ENCODE results near the gene DPEP1. TPM values are rescaled to one million over a fixed set of nuclear protein-coding genes. Genes with fewer than 3 reads are reported as not detected.

DPEP1 gene
- total RNA-seq, 1 donor from 2014 or later: 0.36 TPM

DNA sequence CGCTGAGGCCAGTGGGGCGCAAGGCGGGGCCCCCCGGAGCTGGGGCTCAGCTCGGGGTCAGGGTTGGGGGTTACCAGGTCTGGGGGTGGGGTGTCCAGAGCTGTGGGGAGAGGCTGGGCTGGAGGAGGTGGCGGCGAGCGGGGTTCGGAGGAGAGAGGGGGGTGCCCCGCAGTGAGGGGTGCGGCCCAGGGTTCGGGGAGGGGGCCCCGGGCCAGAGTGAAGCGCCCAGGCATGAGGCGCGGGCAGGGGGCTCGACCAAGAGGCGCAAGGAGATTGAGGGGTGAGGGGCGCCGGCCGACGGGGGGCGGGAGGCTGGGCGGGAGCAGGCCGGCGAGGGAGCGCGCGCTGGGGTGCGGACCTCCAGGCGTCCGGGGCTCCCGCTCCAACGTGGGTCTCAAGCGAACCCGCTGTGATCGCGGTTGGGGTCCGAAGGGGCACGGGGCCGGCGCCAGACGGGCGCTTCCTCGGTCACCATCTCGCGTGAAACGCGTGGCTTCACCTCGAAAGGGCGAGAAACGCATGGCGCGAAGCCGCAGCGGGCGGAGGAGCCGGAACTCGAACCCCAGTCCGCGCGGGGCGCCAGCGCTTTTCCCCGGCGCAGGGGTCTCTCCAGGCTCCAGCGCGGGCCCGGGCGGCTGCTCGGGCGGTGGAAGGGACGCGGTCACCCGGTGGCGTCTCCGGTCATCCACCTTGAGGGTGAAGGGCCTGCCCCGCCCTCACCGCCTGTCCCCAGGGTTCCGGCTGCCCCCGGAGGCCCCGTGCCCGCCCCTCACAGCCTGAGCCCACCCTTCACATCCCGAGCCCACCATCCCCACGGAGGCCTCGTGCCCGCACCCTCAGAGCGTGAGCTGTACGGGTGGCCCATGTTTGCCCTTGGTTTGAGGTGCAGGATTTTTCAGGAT, 37.0 kb upstream of the DPEP1 start:
- no peak for DNase-seq (ENCODE audit: low spot score in 2 of 2, unreplicated experiment in 2 of 2)
- TF ChIP-seq, protein P1, sequence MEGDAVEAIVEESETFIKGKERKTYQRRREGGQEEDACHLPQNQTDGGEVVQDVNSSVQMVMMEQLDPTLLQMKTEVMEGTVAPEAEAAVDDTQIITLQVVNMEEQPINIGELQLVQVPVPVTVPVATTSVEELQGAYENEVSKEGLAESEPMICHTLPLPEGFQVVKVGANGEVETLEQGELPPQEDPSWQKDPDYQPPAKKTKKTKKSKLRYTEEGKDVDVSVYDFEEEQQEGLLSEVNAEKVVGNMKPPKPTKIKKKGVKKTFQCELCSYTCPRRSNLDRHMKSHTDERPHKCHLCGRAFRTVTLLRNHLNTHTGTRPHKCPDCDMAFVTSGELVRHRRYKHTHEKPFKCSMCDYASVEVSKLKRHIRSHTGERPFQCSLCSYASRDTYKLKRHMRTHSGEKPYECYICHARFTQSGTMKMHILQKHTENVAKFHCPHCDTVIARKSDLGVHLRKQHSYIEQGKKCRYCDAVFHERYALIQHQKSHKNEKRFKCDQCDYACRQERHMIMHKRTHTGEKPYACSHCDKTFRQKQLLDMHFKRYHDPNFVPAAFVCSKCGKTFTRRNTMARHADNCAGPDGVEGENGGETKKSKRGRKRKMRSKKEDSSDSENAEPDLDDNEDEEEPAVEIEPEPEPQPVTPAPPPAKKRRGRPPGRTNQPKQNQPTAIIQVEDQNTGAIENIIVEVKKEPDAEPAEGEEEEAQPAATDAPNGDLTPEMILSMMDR (IDR thresholded peaks at IDR 0.05; ENCODE audit: unreplicated experiment): no peak
- Mint-ChIP-seq H3K27me3 (ENCODE audit: low read depth) (peaks cover 60% of the 10 kb centered on the region), H3K4me1 (peaks cover 1% of the 10 kb centered on the region), H3K9me3 (no peaks in the 10 kb centered on the region), H3K27ac (no peak overlapping the region), H3K4me3 (no peak overlapping the region), H3K36me3 (no peaks in the 10 kb centered on the region)

DNA sequence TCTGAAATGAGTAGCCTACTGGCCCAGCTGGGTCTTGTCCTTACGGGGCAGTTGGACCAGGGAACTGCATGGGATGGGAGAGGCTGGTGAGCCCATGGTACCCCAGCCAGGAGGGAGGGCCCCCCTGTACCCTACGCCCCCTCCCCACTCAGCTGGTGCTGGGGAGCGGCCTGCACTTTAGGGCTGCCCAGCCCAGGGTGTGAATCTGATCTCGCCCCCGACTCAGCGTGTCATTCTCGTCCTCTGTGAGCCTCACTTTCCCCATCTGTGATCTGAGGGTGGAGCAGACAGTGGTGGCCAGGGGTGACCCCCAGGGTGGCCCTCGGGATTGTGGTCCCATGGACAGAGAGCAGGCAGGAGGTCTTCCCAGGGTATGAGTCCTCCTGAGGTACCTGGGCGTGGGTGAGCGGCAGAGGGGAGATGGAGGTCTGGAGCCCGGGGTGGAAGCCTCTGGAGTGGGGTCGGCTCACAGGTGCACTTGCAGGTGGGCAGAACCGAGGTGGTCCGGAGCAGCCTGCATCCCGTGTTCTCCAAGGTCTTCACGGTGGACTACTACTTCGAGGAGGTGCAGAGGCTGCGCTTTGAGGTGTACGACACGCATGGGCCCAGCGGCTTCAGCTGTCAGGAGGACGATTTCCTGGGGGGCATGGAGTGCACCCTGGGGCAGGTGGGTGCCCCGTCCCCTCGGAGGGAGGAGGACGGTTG, 36.2 kb upstream of the DPEP1 start:
- H3K27me3 Mint-ChIP-seq (ENCODE audit: low read depth): peaks cover 52% of the 10 kb centered on the region
- no peaks in the 10 kb centered on the region for H3K36me3 Mint-ChIP-seq
- no peak overlapping the region for H3K27ac Mint-ChIP-seq
- H3K4me3 Mint-ChIP-seq: no peak overlapping the region
- TF ChIP-seq, protein P1 (IDR thresholded peaks at IDR 0.05; ENCODE audit: unreplicated experiment): no peak
- H3K4me1 Mint-ChIP-seq: peaks cover 1% of the 10 kb centered on the region
- no peaks in the 10 kb centered on the region for H3K9me3 Mint-ChIP-seq
- no peak for DNase-seq (ENCODE audit: low spot score in 2 of 2, unreplicated experiment in 2 of 2)

DNA sequence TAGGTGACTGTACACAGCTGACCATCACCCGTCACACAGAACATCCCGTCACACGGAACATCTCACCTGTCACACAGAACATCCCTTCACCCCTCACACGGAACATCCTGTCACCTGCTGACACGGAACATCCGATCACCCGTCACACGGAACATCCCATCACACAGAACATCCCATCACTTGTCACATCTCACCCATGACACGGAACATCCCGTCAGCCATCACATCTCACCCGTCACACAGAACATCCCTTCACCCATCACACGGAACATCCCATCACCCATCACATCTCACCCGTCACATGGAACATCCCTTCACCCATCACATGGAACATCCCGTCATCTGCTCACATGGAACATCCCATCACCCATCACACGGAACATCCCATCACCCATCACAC, 34.1 kb upstream of the DPEP1 start:
- peaks cover 1% of the 10 kb centered on the region for H3K4me1 Mint-ChIP-seq
- H3K27ac Mint-ChIP-seq: no peak overlapping the region
- H3K4me3 Mint-ChIP-seq: no peak overlapping the region
- TF ChIP-seq, protein P1 (IDR thresholded peaks at IDR 0.05; ENCODE audit: unreplicated experiment): no peak
- H3K36me3 Mint-ChIP-seq: no peaks in the 10 kb centered on the region
- DNase-seq (ENCODE audit: low spot score in 2 of 2, unreplicated experiment in 2 of 2): no peak
- peaks cover 31% of the 10 kb centered on the region for H3K27me3 Mint-ChIP-seq (ENCODE audit: low read depth)
- H3K9me3 Mint-ChIP-seq: no peaks in the 10 kb centered on the region

DNA sequence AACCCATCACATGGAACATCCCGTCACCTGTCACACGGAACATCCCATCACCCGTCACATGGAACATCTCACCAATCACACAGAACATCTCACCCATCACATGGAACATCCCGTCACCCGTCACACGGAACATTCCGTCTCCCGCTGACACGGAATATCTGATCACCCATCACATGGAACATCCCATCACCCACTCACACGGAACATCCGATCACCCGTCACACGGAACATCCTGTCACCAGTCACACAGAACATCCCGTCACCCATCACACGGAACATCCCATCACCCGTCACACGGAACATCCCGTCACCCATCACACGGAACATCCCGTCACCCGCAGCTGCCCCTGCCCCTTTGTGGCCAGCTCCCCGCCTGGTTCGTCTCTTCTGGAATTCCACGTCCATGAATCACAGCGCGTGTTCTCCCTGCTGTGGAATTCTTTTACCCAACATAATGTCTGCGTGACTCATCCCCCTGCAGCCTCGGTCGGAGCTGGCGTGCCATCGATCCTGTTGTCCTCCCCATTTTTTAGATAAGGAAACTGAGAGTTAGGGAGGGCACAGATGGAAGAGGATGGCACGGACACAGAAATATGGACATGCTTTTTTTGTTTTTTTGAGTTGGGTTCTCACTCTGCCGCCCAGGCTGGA, 32.3 kb upstream of the DPEP1 start:
- Mint-ChIP-seq H3K4me3 (no peak overlapping the region), H3K36me3 (no peaks in the 10 kb centered on the region), H3K9me3 (no peaks in the 10 kb centered on the region), H3K27ac (no peak overlapping the region), H3K4me1 (no peaks in the 10 kb centered on the region), H3K27me3 (ENCODE audit: low read depth) (peaks cover 23% of the 10 kb centered on the region)
- no peak for DNase-seq (ENCODE audit: low spot score in 2 of 2, unreplicated experiment in 2 of 2)
- TF ChIP-seq, protein P1 (IDR thresholded peaks at IDR 0.05; ENCODE audit: unreplicated experiment): no peak

DNA sequence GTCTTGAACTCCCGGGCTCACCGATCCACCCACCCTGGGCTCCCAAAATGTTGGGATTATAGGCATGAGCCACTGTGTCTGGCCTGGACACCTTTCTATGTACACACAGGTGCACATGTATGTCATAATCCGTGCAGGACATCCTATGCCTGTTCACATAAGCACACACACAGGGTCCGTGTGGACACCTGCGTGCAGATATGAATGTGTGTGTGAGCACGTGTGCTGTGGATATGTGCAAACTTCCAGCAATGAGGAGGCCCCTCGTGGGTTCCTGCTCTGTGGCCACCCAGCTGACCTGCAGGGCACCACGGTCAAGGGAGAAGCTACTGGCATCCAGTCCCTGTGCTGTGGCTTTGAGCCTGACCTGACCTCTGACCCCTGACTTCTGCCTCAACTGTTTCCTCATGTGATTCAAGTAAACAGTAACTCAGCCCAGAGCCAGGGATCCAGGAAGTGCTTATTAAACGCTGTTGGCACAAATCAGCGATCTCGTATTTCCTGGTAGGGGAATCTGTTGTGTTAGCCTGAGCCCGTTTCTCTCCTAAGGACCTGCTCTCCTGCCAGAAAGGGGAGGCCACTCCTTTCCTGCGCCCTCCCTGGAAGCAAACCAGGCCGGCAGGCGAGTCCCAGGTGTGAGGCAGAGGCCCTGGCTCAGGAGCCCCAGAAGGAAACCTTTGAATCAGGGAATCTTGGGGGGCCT, 31.4 kb upstream of the DPEP1 start:
- TF ChIP-seq, protein P1 (IDR thresholded peaks at IDR 0.05; ENCODE audit: unreplicated experiment): no peak
- Mint-ChIP-seq H3K27ac (no peak overlapping the region), H3K27me3 (ENCODE audit: low read depth) (peaks cover 19% of the 10 kb centered on the region), H3K9me3 (no peaks in the 10 kb centered on the region), H3K4me3 (no peak overlapping the region), H3K36me3 (no peaks in the 10 kb centered on the region), H3K4me1 (no peaks in the 10 kb centered on the region)
- DNase-seq (ENCODE audit: low spot score in 2 of 2, unreplicated experiment in 2 of 2): no peak
